Cardiac fibroblast (primary cell): ENCODE measurements around the gene IYD.

Experiments
- DNase-seq, 2 donors: peaks; one replicate each; pipeline versions ENCODE4 v3.0.0 to v3.0.0-alpha.2; 2010; ENCODE audit warnings: low read depth in 2 of 2
- H3K4me3 ChIP-seq, 2 donors: replicated peaks in 1 of 2; 1 replicate in 1 of 2; 2 replicates in 1 of 2; pipeline ENCODE4 v1.5.1; 2011; ENCODE audit warnings: low read depth in 2 of 2, low read length in 2 of 2, mild to moderate bottlenecking in 2 of 2, moderate library complexity in 1 of 2
- CTCF ChIP-seq: IDR thresholded peaks from one replicate; pipeline ENCODE4 v1.5.1; 2011; ENCODE audit warnings: low read depth, mild to moderate bottlenecking, low read length, inconsistent platforms

Gene IYD

GRCh38 chr6:150334790-150335783, 33.7 kb upstream of the IYD start:
- peak; percentile 86 to 88 for DNase-seq

GRCh38 chr6:150336299-150336698, 32.5 kb upstream of the IYD start:
- no peak for TF ChIP-seq CTCF
- DNase-seq = peak; percentile 2 to 18
- no peak overlapping the region for H3K4me3 ChIP-seq

More at GRCh38 chr6:150334790-150335783, 33.7 kb upstream of the IYD start:
- H3K4me3 ChIP-seq = no peak overlapping the region
- peak; percentile 76 for TF ChIP-seq CTCF

GRCh38 chr6:150336708-150337107, 32.1 kb upstream of the IYD start:
- no peak overlapping the region for H3K4me3 ChIP-seq
- no peak for TF ChIP-seq CTCF
- DNase-seq = no peak

- TF ChIP-seq CTCF = no peak
- no peak for DNase-seq
- no peak overlapping the region for H3K4me3 ChIP-seq
These were observed 26.7 kb upstream of the IYD start for GRCh38 chr6:150342126-150342525.

DNA sequence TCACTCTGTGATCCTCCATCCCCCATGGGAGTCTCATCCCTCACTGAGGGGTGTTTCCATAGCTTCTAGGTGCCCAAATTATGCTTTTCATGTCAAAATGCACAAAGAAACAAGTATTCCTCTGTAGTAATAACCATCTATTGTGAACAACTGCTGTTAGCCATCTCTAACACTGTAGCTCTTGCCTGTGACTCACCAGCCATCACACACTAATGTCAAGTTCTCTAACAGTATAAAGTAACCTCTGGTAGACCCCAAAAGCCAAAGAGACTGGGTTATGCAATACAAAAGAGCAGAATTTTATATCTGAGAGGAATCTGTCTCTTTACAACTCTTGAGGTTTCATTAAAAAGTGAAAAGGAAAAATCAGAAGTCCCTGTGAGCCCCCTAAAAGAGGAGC, 25.4 kb upstream of the IYD start:
- TF ChIP-seq CTCF = no peak
- no peak overlapping the region for H3K4me3 ChIP-seq
- peak; percentile 17 to 21 for DNase-seq

DNA sequence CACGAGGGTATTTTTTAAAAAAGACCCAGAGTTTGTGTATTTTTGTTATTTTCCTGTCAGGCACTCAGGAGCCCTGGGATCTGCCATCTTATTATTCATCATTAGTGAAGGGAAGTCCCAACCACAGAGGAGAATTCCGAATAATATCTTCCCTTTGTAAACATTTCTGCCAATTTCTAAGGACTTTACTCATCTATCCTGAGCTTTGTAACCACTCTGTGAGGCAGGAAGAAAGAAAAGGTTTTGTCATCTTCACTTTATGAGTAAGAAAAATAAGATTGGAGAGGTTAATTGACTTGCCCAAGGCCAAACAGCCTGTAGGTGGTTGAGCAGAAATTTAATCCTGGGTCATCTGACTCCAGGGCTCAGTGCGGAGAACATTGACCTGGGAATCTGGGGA, 23.0 kb upstream of the IYD start:
- TF ChIP-seq CTCF = no peak
- no peak overlapping the region for H3K4me3 ChIP-seq
- peak in 1 of 2 donors; percentile 32 for DNase-seq

GRCh38 chr6:150346346-150346745, 22.5 kb upstream of the IYD start:
- peak; percentile 4 to 36 for DNase-seq
- no peak overlapping the region for H3K4me3 ChIP-seq
- no peak for TF ChIP-seq CTCF
